HG02973 (cell line): ENCODE results near the gene CR1L.
"Not testable (repeated sequence)": the region's sequence is repeated elsewhere in the genome, so short reads cannot be mapped to it uniquely, and the experiment has no call there.

Experiments used
- ATAC-seq: cut with Tn5 transposase; IDR thresholded peaks from one replicate; pipeline ENCODE4 v1.9.1; 2021; ENCODE audit warnings: moderate library complexity; ENCODE audit not compliant: unreplicated experiment

CR1L gene

GRCh38 chr1:207644852-207645634 is at the start of gene CR1L:
CR1L (plus strand) TSS chr1:207645133; CDS start chr1:207645234, 101 bp downstream.
- peak; percentile 92 for ATAC-seq

DNA sequence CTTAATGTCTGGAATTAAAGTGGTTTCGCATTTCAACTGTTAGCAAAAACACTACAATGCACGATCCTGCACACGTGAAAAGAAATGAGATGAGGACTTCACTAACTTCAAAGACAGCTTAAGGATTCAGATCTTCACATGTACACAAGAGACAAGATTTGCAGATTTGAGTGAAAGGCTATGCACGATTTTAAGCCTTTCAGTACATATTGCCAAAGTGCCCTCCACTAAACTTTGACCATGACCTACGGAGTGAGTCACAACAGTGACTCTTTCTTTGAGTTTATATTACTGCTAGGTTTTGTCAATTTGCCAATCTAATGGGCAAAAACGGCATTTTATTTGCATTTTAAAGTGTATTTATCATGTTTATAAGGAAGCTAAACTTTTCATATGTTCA is 41.2 kb upstream of the CR1L start:
- no peak for ATAC-seq

- ATAC-seq, result no peak
These were observed 39.2 kb upstream of the CR1L start for GRCh38 chr1:207605444-207606361.

DNA sequence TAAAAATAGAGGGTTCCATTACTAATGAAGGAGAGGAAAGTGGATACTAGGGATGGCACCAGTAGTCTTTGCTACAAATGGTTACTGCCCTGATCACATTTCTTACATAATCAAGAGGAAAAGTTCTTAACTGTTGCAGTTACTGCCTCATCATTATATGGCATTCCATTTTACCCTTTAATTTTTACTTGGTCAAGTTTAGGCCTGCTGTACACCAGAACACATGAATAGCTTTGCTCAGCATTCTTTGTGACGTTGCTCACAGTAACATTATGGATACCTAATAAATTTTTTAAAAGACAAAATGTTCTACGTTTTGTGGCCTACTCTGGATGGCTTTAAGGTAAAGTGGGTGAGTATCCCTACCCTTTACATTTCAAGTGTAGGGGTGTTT is 38.6 kb upstream of the CR1L start:
- ATAC-seq, result no peak

- no peak for ATAC-seq
These were observed 32.2 kb upstream of the CR1L start for GRCh38 chr1:207612762-207613161.

DNA sequence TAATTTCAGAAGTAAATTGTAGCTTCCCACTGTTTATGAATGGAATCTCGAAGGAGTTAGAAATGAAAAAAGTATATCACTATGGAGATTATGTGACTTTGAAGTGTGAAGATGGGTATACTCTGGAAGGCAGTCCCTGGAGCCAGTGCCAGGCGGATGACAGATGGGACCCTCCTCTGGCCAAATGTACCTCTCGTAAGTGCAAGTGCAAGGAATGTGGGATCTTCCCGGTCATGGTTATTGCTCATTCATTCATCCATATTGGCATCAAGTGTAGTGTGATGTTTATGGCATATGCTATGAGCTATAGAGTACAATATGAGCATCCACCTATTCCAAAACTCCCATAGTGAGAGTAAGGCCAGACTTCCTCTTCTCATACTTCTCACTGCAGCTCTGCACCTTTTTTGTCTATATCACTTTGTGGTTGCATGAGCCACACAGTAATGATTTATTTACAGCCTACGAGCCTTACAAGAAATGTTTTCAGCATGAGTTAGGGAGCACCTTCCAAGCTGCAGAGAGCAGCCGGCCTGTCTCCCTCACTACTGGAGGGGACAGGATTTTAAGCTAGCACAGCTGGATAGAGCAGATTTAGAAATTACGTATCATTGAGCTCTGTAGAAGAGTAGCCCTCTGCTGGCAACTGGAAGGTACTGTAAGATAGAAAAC is 24.9 kb upstream of the CR1L start:
- ATAC-seq, result peak; percentile 98

DNA sequence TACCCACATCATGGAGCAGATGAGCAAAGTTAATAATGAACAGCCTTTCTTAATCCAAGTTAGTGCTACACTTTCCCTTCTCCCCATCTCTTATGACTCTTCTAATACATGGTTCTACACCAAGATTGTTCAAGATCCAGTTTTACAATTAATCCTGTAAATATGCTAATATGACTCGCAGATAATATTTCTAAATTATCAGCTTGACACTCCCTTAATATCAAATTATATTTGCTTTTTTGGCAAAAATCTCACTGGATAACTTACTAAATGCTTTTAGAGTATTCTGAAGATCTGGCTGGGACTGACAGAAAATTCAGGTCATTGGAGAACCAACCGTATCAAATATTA is 24.4 kb upstream of the CR1L start:
- no peak for ATAC-seq

GRCh38 chr1:207625504-207626071 is 19.3 kb upstream of the CR1L start:
- ATAC-seq, result not testable (repeated sequence)

DNA sequence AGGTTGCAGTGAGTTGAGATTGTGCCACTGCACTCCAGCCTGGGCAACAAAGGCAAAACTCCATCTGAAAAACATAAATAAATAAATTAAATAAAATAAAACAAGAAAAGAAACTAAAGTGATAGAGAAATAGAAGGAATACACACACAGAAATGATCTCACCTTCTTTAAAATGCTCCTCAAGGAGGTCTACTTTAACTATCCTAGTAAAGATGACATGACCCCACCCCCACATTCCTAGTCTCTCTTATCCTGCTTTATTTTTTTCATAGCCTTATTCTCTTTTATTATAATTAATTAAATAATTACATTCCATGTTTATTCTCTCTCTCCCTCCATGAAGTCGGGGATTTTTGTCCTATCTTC is 18.0 kb upstream of the CR1L start:
- ATAC-seq, result no peak

- no peak for ATAC-seq
These were observed 17.4 kb upstream of the CR1L start for GRCh38 chr1:207627496-207627895.

DNA sequence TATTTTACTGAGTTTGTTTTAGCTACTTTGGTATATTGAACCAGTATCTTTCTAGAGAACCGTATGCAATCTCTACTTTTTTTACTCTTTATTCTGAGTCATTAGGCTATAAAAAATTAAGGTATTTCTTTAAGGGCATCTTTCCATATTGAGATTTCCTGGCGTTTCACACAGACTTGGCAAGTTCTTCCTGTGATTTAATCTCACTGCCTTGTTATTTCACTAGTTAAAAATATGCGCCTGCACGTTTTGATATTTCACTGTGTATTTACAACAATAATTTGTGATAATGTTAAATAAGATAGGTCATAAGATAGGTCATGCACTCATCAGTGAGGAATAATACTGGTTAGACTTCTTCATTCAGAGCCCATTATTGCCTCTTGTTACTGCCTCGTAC is 16.2 kb upstream of the CR1L start:
- ATAC-seq, result no peak

- ATAC-seq, result no peak
These were observed 13.8 kb upstream of the CR1L start for GRCh38 chr1:207631137-207631536.

DNA sequence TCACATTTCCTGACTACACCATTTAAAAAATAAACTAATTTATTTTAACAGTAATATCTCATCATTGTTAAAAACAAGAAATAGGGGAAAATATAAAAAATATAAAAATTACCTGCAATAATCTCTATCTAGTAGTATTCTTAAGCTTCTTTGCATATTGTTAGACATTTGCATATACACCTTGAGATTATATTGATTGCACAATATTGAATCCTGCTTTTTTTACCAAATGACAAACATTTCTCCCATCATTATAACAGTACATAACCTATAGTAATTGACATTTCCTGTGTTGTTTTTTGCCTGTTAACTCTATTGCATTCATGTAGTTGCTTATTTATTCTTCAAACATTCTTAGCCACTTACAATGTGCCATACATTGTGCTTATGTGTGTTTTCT is 11.7 kb upstream of the CR1L start:
- ATAC-seq, result no peak

- not testable (repeated sequence) for ATAC-seq
These were observed 11.1 kb upstream of the CR1L start for GRCh38 chr1:207633699-207634289.

DNA sequence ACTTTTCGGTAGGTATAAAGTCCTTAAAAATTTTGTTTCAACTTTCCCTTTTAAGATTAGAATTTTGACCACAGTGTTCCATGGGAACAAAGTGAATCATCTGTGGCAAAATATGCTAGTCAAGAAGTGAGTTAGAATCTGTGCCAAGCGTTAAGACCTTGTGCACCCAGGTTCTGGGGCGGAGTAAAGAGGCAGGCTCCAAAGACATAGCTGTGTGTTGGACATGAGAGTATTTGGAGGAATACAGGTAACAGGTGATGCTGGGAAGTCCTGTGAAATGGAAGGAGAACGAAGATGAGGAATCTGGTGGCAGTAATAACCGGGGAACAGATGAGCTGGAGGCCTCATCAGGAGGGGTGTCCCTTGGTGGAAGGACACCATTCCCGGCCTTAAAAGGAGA is 10.6 kb upstream of the CR1L start:
- not testable (repeated sequence) for ATAC-seq

DNA sequence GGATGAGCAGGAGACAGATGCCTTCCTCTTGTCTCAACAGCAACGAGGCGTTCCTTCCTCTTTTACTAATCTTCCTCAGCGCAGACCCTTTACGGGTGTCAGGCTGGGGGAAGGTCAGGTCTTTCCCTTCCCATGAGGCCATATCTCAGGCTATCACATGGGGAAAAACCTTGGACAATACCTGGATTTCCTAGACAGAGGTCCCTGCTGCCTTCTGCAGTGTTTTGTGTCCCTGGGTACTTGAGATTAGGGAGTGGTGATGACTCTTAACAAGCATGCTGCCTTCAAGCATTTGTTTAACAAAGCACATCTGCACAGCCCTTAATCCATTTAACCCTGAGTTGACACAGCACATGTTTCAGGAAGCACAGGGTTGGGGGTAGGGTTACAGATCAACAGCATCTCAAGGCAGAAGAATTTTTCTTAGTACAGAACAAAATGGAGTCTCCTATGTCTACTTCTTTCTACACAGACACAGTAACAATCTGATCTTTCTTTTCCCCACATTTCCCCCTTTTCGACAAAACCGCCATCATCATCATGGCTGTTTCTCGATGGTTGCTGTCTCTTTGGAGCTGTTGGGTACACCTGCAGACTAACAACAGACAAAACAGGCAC is 9.3 kb upstream of the CR1L start:
- not testable (repeated sequence) for ATAC-seq

GRCh38 chr1:207638487-207639145 is 6.3 kb upstream of the CR1L start:
- not testable (repeated sequence) for ATAC-seq

- not testable (repeated sequence) for ATAC-seq
These were observed 5.6 kb upstream of the CR1L start for GRCh38 chr1:207639362-207639761.

DNA sequence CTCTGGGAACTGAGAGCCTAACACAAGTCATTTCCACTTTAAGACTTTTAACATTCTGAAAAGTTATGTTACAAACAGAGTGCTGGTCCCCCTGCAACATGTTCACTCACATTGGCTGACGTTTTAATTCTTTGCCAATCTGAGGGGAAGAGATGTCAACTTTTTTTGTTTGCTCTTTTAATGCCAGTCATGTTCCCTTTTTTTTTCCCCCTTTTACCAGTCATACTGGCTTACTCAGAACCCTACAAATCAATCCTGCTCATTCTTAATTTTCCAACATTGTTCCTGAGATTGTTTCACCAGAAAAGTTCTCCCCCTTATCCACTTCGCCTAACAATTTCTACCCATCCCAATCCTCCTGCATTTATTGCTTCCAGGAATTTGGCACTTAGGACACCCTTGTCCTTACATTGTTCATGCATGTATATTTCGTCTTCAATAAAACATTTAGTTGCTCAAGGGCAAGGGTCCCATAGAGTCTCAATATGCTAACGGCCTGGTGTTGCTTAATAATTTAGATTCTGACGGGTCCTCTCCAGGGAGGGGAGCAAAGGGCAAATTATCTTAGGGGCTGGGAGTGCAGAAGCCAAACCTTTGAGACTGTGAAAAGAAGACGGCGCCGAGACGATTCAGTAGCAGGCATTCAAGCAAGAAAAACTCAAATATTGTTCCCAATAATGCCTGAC is 624 bp upstream of the CR1L start:
- ATAC-seq, result no peak
